Measurements from ENCODE around the gene ZNF101.
A peak's percentile ranks its signal among the peaks of the same experiment; 100 is the strongest.

ZNF101 gene

DNA sequence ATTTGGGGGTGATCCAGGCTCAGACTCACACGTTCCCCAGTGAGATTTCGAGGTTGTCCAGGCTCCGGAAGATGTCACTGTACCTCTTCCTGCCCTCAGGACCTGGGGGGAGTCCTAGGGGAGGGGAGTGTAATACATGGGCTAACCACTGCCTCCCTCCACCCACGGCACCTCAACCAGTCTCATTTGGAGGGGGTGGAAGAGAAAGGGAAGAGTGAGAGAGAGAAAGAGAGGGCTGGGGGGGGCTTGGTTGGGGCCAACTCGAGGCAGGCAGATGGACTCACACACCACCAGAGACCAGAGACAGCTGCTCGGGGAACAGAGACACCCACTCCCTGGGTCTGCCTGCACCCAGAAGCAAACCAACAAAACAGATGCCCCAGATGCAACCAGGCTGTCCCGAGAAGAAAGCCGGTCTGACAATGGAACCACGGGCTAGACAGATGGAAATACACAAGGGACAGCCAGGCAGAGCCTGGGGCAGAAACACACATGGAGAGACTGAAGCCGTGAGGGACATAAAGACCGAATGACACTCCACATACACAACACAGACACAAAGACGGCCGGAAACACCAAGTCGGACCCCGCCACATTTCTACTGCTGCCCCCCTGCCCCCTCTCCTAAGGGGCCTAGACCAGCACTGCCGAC lies 26.0 kb upstream of the ZNF101 start:
- DNase-seq (ENCODE audit: low read depth in 2 of 2), result no peak

GRCh38 chr19:19643158-19644053 lies 25.2 kb upstream of the ZNF101 start, which contains the start of gene GMIP:
Gene GMIP (minus strand): TSS chr19:19643657. CDS start chr19:19643529, 128 bp downstream.
- peak; percentile 83 to 86 for DNase-seq (ENCODE audit: low read depth in 2 of 2)

GRCh38 chr19:19644054-19644388 lies 24.6 kb upstream of the ZNF101 start:
- DNase-seq (ENCODE audit: low read depth in 2 of 2), result no peak

- no peak for DNase-seq (ENCODE audit: low read depth in 2 of 2)
Observed at GRCh38 chr19:19645233-19645870, 23.3 kb upstream of the ZNF101 start.

- DNase-seq (ENCODE audit: low read depth in 2 of 2), result no peak
Observed at GRCh38 chr19:19647037-19647835, 21.4 kb upstream of the ZNF101 start.

DNA sequence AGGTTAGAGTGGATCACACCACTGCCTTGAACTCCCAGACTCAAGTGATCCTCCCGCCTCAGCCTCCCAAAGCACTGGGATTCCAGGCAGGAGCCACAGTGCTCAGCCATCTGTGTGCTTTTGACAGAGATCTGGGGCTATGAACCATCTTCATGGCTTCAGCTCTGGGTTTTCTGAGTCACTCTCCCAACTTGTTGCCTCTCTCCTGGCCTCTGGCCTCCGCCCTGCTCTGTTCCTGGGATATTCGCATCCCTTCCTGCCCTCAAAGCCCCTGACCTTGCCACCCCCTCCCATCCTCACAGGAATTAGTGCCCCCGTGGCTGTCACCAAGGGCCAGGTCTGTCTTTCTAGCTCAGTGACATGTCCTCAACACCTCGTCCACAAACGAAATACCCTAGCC lies 19.5 kb upstream of the ZNF101 start:
- no peak for DNase-seq (ENCODE audit: low read depth in 2 of 2)

GRCh38 chr19:19649580-19649995 lies 19.1 kb upstream of the ZNF101 start:
- DNase-seq (ENCODE audit: low read depth in 2 of 2), result no peak

GRCh38 chr19:19650331-19650730 lies 18.3 kb upstream of the ZNF101 start:
- DNase-seq (ENCODE audit: low read depth in 2 of 2), result no peak

DNA sequence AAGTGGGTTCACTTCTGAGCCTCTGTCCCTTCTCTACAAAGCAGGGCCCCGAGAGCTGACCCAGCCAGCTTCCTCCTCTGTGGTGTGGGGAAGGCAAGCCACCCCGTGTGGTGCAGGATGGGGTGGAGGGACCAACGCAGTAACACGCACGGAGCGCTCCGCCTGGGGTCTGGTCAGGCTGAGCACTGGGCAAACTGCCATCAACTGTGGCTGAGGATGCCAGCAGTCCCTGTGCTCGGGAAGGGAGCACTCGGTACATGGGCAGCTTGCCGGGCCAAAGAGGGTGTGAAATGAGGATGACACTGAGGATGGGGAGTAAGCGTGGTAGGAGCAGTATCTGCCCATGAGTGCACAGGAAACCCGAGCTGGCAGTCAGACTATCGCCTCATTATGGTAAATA lies 17.6 kb upstream of the ZNF101 start:
- DNase-seq (ENCODE audit: low read depth in 2 of 2), result no peak

DNA sequence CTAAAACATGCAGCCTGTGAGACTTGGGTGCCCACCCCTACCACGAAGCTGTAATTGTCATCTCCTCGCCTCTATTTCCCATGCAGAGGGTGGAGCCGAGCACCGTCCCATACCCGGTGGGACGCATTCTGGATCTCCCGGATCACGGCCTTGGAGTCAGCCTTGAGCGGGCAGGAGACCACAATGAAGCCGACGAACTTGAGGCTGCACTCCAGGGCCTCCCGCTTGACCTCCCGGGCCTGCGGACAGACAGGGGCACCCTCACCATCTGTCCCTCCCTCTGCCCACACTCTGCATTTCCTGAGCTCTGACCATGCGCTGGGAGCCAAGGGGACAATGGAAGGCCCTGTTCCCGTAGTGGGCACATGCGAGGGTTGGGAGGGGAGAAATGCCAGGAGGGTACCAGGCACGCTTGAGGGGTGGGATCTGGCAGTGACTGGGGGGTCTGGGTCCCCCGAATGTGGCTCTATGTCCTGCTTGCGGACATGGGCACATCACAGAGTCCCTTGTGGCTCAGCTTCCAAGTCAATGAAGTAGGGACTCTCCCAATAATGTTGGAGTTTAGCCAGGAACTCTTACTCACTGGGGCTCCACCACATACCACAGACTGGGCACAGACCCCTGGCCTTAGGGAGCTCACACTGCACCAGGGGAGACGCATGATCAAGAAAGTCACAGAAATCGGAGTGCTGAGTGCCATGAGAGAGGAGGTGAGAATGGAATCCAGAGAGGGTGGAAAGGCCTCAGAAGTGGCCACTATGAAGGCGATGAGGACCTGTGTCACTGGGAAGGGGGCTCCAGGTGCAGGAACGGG lies 15.9 kb upstream of the ZNF101 start:
- no peak for DNase-seq (ENCODE audit: low read depth in 2 of 2)

GRCh38 chr19:19653597-19654147 lies 15.0 kb upstream of the ZNF101 start:
- no peak for DNase-seq (ENCODE audit: low read depth in 2 of 2)

DNA sequence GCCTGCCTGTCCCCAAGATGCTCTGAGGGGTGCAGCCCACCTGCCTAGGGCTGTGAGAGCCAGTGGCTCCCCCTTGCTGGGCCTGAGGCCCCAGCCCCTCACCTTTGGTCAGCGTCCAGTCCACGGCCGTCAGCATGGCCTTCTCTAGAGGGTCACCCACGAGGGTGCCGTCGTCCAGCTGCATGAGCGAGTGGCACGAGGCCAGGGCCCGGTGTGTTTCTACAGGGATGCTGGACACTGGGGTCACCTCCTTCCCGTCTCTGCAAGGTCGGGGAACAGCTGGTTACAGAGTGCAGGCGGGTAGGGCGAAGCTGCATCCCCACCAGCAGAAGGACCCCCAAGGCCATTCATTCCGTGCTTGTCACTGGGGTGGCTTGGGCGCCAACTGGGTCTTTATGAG lies 14.2 kb upstream of the ZNF101 start:
- DNase-seq (ENCODE audit: low read depth in 2 of 2), result no peak

DNA sequence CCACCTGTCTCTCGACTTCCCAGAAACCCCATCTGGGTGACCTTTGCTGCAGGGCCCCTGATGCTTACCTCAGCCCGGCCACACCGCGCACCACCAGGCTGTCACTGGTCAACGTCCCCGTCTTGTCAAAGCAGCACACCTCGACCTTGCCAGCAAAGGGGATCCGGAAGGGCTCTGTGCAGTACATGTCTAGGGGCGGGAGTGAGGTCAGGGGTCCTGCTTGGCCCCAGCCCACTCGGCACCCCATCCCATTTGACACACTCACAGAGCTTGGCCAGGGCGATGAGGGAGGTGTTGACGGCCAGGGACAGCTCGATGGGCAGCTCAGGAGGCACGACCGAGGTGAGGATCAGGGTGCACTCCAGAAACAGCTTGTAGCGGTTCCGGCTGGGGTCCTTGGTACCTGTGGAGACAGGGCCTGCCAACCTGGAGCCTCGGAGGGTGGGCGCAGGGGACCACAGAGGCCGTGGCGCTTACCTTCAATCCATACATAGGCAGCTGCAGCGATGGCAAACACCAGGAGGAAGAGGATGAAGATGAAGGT lies 13.5 kb upstream of the ZNF101 start:
- no peak for DNase-seq (ENCODE audit: low read depth in 2 of 2)

GRCh38 chr19:19655641-19656343 lies 12.8 kb upstream of the ZNF101 start:
- DNase-seq (ENCODE audit: low read depth in 2 of 2), result no peak

DNA sequence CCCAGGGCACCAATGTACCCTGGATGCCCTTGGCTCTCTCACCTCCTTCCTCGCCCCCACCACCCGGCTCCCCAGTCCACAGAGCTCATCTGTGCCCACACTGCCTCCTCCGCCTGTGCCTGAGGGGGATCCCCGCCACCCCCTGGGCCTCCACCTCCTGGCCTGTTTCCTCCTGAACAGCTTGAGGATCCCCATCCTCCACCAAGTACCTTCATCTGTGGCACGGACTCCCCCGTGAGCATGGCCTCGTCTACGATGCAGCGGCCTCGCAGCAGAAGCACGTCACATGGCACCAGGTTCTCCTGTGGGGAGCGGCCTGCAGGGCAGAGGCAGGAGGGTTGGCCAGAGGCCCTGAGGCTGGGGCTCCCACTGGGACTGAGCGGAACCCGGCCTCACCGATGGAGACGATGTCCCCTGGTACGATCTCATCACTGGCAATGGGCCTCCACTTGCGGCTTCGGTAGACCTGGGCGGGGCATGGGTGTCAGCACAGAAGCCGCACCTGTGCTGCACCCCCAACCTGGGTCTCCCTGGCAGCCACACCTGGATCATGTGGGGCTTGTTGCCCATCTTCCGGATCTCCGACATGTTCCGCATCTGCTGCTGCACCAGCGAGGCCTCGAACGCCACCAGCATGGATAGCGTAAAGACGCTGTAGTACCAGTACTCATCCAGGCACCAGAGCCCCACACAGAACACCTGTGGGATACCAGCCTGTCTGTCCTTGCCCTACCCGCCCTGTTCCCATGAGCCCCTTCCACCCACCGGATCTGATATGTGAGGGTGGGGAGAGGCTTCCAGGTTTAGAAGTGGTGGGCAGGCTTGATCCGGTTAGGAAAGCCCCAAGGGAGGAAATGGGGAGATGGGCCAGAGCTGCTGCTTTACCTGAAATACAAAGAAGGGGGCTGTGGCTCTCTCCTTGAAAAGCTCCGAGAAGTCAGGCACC lies 11.9 kb upstream of the ZNF101 start:
- no peak for DNase-seq (ENCODE audit: low read depth in 2 of 2)

GRCh38 chr19:19657397-19657783 lies 11.2 kb upstream of the ZNF101 start:
- DNase-seq (ENCODE audit: low read depth in 2 of 2), result no peak

- DNase-seq (ENCODE audit: low read depth in 2 of 2), result no peak
Observed at GRCh38 chr19:19659646-19660245, 8.9 kb upstream of the ZNF101 start.

- no peak for DNase-seq (ENCODE audit: low read depth in 2 of 2)
Observed at GRCh38 chr19:19661141-19661674, 7.4 kb upstream of the ZNF101 start.
